SK-N-SH (cell line): ENCODE results near the gene KNDC1. TPM values are rescaled to one million over a fixed set of nuclear protein-coding genes. Genes with fewer than 3 reads are reported as not detected.

Source experiments
- CTCF ChIA-PET: fragments of 300-600, 350-600 bp; formaldehyde crosslinking; extraction: SDS; loops from one replicate; lab custom pipeline; 2021; lab: Yijun Ruan, JAX
- POLR2A ChIA-PET: fragments of 350-600 bp; sonication (Branson Sonifier 250); formaldehyde crosslinking; extraction: SDS; loops from one replicate; lab custom pipeline; 2020; ENCODE audit warnings: antibody characterized with exemption, inconsistent platforms; lab: Yijun Ruan, JAX
- DNase-seq: peaks from one replicate; pipeline ENCODE4 v3.0.0; 2012
- H2AFZ ChIP-seq: fragments of 200-600 bp; sonication (generic); 2 replicates; pipeline ENCODE4 v1.8.1; 2016; ENCODE audit warnings: antibody characterized with exemption, mild to moderate bottlenecking, low read depth
- H3F3A ChIP-seq: fragments of 200-600 bp; sonication (generic); replicated peaks from 2 replicates; pipeline ENCODE3; 2016; ENCODE audit warnings: antibody characterized with exemption, mild to moderate bottlenecking; ENCODE audit not compliant: insufficient read depth
- H3K27ac ChIP-seq, 2 experiments: fragments of 200-500 bp in 1 of 2; fragments of 200-600 bp in 1 of 2; sonication (Bioruptor generic) in 1 of 2; sonication (generic), shearing (Covaris generic) in 1 of 2; 2 replicates each; pipeline versions ENCODE4 v1.5.1 to v1.6.1; 2014 to 2016; ENCODE audit warnings: low read depth in 2 of 2, inconsistent platforms in 1 of 2, low read length in 1 of 2, mild to moderate bottlenecking in 1 of 2, mixed read lengths in 1 of 2
- H3K27me3 ChIP-seq: fragments of 200-600 bp; sonication (generic), shearing (Covaris generic); 2 replicates; pipeline ENCODE4 v1.6.1; 2016; ENCODE audit warnings: mixed run types; ENCODE audit not compliant: insufficient read depth
- H3K36me3 ChIP-seq, 2 experiments: fragments of 200-500 bp in 1 of 2; fragments of 200-600 bp in 1 of 2; sonication (Bioruptor generic) in 1 of 2; sonication (generic) in 1 of 2; replicated peaks in 1 of 2; 2 replicates each; pipeline versions ENCODE3 to v1.5.1; 2014 to 2016; ENCODE audit warnings: low read length in 1 of 2, mild to moderate bottlenecking in 1 of 2; ENCODE audit not compliant: insufficient read depth in 2 of 2, control insufficient read depth in 1 of 2
- H3K4me1 ChIP-seq, 2 experiments: fragments of 200-500 bp in 1 of 2; fragments of 200-600 bp in 1 of 2; sonication (Bioruptor generic) in 1 of 2; sonication (generic), shearing (Covaris generic) in 1 of 2; 2 replicates each; pipeline versions ENCODE4 v1.5.1 to v1.6.1; 2014 to 2016; ENCODE audit warnings: low read depth in 1 of 2, low read length in 1 of 2, mixed run types in 1 of 2; ENCODE audit not compliant: insufficient read depth in 2 of 2, control insufficient read depth in 1 of 2
- H3K4me2 ChIP-seq: fragments of 200-600 bp; sonication (generic), shearing (Covaris generic); 2 replicates; pipeline ENCODE4 v1.6.1; 2017; ENCODE audit warnings: mixed run types
- H3K4me3 ChIP-seq, 2 experiments: fragments of 200-500 bp in 1 of 2; fragments of 200-600 bp in 1 of 2; sonication (Bioruptor generic) in 1 of 2; sonication (generic), shearing (Covaris generic) in 1 of 2; 2 replicates each; pipeline versions ENCODE4 v1.5.1 to v1.8.1; 2014 to 2016; ENCODE audit warnings: low read depth in 2 of 2, inconsistent platforms in 1 of 2, low read length in 1 of 2, mild to moderate bottlenecking in 1 of 2, mixed read lengths in 1 of 2, moderate library complexity in 1 of 2
- H3K79me2 ChIP-seq: fragments of 200-600 bp; sonication (generic); 2 replicates; pipeline ENCODE4 v1.8.1; 2017; ENCODE audit warnings: mild to moderate bottlenecking; ENCODE audit not compliant: insufficient read depth
- H3K9ac ChIP-seq: fragments of 200-600 bp; sonication (generic); 2 replicates; pipeline ENCODE4 v1.6.1; 2017; ENCODE audit warnings: mixed run types
- H3K9me2 ChIP-seq: fragments of 200-600 bp; sonication (generic); 2 replicates; pipeline ENCODE4 v1.6.1; 2017; ENCODE audit warnings: mixed run types
- H3K9me3 ChIP-seq: fragments of 200-600 bp; sonication (generic); 2 replicates; pipeline ENCODE4 v1.6.1; 2017; ENCODE audit warnings: mixed run types, mild to moderate bottlenecking, moderate library complexity
- H4K20me1 ChIP-seq: fragments of 200-600 bp; sonication (generic); 2 replicates; pipeline ENCODE4 v1.6.1; 2017; ENCODE audit warnings: mild to moderate bottlenecking, mixed run types; ENCODE audit not compliant: insufficient read depth
- CHD2 ChIP-seq: fragments of 150-350 bp; IDR thresholded peaks from 2 replicates; pipeline ENCODE4 v1.6.1; 2018; ENCODE audit warnings: low read length; ENCODE audit not compliant: partially characterized antibody
- ELF1 ChIP-seq: IDR thresholded peaks from 2 replicates; pipeline ENCODE4 v1.4.0; 2012
- GABPA ChIP-seq: IDR thresholded peaks from 2 replicates; pipeline ENCODE4 v1.4.0; 2012; ENCODE audit warnings: low read depth, mild to moderate bottlenecking
- JUND ChIP-seq: IDR thresholded peaks from 2 replicates; pipeline ENCODE4 v1.4.0; 2012
- MEF2A ChIP-seq: IDR thresholded peaks from 2 replicates; pipeline ENCODE4 v1.4.0; 2012; ENCODE audit warnings: low read depth, borderline replicate concordance
- MXI1 ChIP-seq: IDR thresholded peaks from 2 replicates; pipeline ENCODE4 v1.6.1; 2012; ENCODE audit warnings: mild to moderate bottlenecking, low read depth, low read length, improper control_type of control experiment
- NFIC ChIP-seq: IDR thresholded peaks from 2 replicates; pipeline ENCODE4 v1.4.0; 2012; ENCODE audit warnings: borderline replicate concordance
- NRF1 ChIP-seq: IDR thresholded peaks from 2 replicates; pipeline ENCODE4 v1.6.1; 2012; ENCODE audit warnings: low read depth, mild to moderate bottlenecking, low read length
- POLR2AphosphoS5 ChIP-seq: IDR thresholded peaks from 2 replicates; pipeline ENCODE4 v1.6.1; 2012; ENCODE audit warnings: low read depth, low read length
- RAD21 ChIP-seq: IDR thresholded peaks from 2 replicates; pipeline ENCODE4 v1.6.1; 2012; ENCODE audit warnings: mild to moderate bottlenecking, low read length
- RCOR1 ChIP-seq: fragments of 150-350 bp; IDR thresholded peaks from 2 replicates; pipeline ENCODE4 v1.6.1; 2017; ENCODE audit warnings: antibody characterized with exemption, low read length
- RFX5 ChIP-seq: IDR thresholded peaks from 2 replicates; pipeline ENCODE4 v1.6.1; 2012; ENCODE audit warnings: mild to moderate bottlenecking, improper control_type of control experiment, low read length
- TEAD4 ChIP-seq: IDR thresholded peaks from 2 replicates; pipeline ENCODE4 v1.4.0; 2012; ENCODE audit warnings: mild to moderate bottlenecking, borderline replicate concordance; ENCODE audit not compliant: insufficient read depth
- WGBS: methylation state at CpG from one replicate; pipeline ENCODE4 v1.1.6; 2017; ENCODE audit warnings: low lambda C conversion rate; 5-methylcytosine and 5-hydroxymethylcytosine counted together
- polyA plus RNA-seq, 3 experiments: library from polyadenylated mRNA; depleted of rRNA; stranded (reverse); fragments of >200 nt; gene quantifications; 2 replicates each; pipeline ENCODE4 v1.2.3, GENCODE V29; 2012
- TF ChIP-seq, protein P1 (sequence below): IDR thresholded peaks from 2 replicates; pipeline ENCODE4 v1.4.0; 2012; ENCODE audit warnings: low read depth
- TF ChIP-seq, protein P2 (sequence below): IDR thresholded peaks from 2 replicates; pipeline ENCODE4 v1.4.0; 2012; ENCODE audit warnings: low read depth, borderline replicate concordance
- TF ChIP-seq, protein P3 (sequence below): IDR thresholded peaks from 2 replicates; pipeline ENCODE4 v1.6.1; 2012; ENCODE audit warnings: mild to moderate bottlenecking, low read depth, low read length, moderate library complexity
- TF ChIP-seq, protein P4 (sequence below): IDR thresholded peaks from 2 replicates; pipeline ENCODE4; 2012
- TF ChIP-seq, protein P5 (sequence below): fragments of 150-350 bp; IDR thresholded peaks from 2 replicates; pipeline ENCODE4 v1.6.1; 2016; ENCODE audit warnings: mild to moderate bottlenecking, low read depth, low read length

Gene KNDC1
- polyA plus RNA-seq, 1 of the 3 experiments (the other 2 are of a cell fraction), result 1.4 TPM

DNA sequence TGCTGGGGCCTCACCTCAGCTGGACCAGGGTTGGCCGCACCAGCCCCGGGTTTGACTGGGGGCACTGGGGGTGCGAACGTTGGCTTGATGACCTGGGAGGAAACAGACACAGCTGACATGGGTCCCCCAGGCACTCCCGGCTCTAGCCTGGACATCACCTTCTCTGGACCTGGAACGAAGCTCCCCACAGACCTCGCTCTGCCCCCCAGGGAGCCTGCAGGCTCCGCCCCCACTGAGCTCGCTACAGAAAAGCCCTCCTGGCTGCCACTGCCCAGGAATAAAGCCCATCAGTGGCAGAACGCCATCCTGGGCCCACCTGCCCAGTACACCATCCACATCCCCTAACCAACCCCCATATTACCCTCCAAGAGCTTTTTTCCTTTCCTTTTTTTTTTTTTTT lies 103.7 kb downstream of the KNDC1 start:
- peaks cover 12 to 14% of the 10 kb centered on the region in 2 experiments; a peak in 3 of 4 replicates for H3K4me1 ChIP-seq
- TF ChIP-seq MXI1 (no peak), MEF2A (no peak), JUND (no peak), GABPA (no peak), RCOR1 (no peak), CHD2 (no peak), ELF1 (no peak), NRF1 (no peak), TEAD4 (no peak), RAD21 (no peak), NFIC (no peak), RFX5 (no peak), POLR2AphosphoS5 (no peak)
- TF ChIP-seq, protein P1, sequence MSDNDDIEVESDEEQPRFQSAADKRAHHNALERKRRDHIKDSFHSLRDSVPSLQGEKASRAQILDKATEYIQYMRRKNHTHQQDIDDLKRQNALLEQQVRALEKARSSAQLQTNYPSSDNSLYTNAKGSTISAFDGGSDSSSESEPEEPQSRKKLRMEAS, result no peak
- TF ChIP-seq, protein P2, sequence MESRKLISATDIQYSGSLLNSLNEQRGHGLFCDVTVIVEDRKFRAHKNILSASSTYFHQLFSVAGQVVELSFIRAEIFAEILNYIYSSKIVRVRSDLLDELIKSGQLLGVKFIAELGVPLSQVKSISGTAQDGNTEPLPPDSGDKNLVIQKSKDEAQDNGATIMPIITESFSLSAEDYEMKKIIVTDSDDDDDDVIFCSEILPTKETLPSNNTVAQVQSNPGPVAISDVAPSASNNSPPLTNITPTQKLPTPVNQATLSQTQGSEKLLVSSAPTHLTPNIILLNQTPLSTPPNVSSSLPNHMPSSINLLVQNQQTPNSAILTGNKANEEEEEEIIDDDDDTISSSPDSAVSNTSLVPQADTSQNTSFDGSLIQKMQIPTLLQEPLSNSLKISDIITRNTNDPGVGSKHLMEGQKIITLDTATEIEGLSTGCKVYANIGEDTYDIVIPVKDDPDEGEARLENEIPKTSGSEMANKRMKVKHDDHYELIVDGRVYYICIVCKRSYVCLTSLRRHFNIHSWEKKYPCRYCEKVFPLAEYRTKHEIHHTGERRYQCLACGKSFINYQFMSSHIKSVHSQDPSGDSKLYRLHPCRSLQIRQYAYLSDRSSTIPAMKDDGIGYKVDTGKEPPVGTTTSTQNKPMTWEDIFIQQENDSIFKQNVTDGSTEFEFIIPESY, result no peak
- TF ChIP-seq, protein P3, sequence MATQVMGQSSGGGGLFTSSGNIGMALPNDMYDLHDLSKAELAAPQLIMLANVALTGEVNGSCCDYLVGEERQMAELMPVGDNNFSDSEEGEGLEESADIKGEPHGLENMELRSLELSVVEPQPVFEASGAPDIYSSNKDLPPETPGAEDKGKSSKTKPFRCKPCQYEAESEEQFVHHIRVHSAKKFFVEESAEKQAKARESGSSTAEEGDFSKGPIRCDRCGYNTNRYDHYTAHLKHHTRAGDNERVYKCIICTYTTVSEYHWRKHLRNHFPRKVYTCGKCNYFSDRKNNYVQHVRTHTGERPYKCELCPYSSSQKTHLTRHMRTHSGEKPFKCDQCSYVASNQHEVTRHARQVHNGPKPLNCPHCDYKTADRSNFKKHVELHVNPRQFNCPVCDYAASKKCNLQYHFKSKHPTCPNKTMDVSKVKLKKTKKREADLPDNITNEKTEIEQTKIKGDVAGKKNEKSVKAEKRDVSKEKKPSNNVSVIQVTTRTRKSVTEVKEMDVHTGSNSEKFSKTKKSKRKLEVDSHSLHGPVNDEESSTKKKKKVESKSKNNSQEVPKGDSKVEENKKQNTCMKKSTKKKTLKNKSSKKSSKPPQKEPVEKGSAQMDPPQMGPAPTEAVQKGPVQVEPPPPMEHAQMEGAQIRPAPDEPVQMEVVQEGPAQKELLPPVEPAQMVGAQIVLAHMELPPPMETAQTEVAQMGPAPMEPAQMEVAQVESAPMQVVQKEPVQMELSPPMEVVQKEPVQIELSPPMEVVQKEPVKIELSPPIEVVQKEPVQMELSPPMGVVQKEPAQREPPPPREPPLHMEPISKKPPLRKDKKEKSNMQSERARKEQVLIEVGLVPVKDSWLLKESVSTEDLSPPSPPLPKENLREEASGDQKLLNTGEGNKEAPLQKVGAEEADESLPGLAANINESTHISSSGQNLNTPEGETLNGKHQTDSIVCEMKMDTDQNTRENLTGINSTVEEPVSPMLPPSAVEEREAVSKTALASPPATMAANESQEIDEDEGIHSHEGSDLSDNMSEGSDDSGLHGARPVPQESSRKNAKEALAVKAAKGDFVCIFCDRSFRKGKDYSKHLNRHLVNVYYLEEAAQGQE, result no peak
- TF ChIP-seq, protein P4, sequence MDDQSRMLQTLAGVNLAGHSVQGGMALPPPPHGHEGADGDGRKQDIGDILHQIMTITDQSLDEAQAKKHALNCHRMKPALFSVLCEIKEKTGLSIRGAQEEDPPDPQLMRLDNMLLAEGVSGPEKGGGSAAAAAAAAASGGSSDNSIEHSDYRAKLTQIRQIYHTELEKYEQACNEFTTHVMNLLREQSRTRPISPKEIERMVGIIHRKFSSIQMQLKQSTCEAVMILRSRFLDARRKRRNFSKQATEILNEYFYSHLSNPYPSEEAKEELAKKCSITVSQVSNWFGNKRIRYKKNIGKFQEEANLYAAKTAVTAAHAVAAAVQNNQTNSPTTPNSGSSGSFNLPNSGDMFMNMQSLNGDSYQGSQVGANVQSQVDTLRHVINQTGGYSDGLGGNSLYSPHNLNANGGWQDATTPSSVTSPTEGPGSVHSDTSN, result no peak
- TF ChIP-seq, protein P5, sequence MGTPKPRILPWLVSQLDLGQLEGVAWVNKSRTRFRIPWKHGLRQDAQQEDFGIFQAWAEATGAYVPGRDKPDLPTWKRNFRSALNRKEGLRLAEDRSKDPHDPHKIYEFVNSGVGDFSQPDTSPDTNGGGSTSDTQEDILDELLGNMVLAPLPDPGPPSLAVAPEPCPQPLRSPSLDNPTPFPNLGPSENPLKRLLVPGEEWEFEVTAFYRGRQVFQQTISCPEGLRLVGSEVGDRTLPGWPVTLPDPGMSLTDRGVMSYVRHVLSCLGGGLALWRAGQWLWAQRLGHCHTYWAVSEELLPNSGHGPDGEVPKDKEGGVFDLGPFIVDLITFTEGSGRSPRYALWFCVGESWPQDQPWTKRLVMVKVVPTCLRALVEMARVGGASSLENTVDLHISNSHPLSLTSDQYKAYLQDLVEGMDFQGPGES, result no peak
- TF ChIP-seq, all 33 proteins: peak for 0
- peaks cover 6% of the 10 kb centered on the region for H3F3A ChIP-seq
- no peaks in the 10 kb centered on the region for H4K20me1 ChIP-seq
- H3K9me3 ChIP-seq, result no peaks in the 10 kb centered on the region
- no peak overlapping the region for H2AFZ ChIP-seq
- POLR2A ChIA-PET, result interaction anchor here (0.7 to 1.5 kb wide), 2 partner anchors 17 to 980 kb away, joined by 4 to 5 read pairs; no protein-coding TSS in a partner anchor
- 92% methylated on average over 5 of the region's 10 CpGs for WGBS
- no peak overlapping the region for H3K4me3 ChIP-seq
- H3K9ac ChIP-seq, result no peak overlapping the region
- no peaks in the 10 kb centered on the region for H3K36me3 ChIP-seq
- H3K79me2 ChIP-seq, result no peaks in the 10 kb centered on the region
- CTCF ChIA-PET, result no interaction called here
- DNase-seq, result no peak
- H3K9me2 ChIP-seq, result no peaks in the 10 kb centered on the region
- no peak overlapping the region for H3K4me2 ChIP-seq
- no peak overlapping the region for H3K27ac ChIP-seq
- H3K27me3 ChIP-seq, result no peaks in the 10 kb centered on the region
